Stimulated activated CD8-positive, alpha-beta memory T cell treated with anti-CD3 and anti-CD28 coated beads, Interleukin-4, amount 100 ng/mL, for 1 hour (primary cell): Measurements from ENCODE around the gene CEP20.
"Not testable (repeated sequence)": the region's sequence is repeated elsewhere in the genome, so short reads cannot be mapped to it uniquely, and the experiment has no call there.

ENCODE experiments used
- DNase-seq, 2 donors: peaks; one replicate each; pipeline ENCODE4 v3.0.0-alpha.2; 2020; ENCODE audit warnings: low read depth in 2 of 2, low spot score in 1 of 2

The CEP20 gene

GRCh38 chr16:15858921-15859668, 29.3 kb downstream of the CEP20 start:
- no peak for DNase-seq

DNA sequence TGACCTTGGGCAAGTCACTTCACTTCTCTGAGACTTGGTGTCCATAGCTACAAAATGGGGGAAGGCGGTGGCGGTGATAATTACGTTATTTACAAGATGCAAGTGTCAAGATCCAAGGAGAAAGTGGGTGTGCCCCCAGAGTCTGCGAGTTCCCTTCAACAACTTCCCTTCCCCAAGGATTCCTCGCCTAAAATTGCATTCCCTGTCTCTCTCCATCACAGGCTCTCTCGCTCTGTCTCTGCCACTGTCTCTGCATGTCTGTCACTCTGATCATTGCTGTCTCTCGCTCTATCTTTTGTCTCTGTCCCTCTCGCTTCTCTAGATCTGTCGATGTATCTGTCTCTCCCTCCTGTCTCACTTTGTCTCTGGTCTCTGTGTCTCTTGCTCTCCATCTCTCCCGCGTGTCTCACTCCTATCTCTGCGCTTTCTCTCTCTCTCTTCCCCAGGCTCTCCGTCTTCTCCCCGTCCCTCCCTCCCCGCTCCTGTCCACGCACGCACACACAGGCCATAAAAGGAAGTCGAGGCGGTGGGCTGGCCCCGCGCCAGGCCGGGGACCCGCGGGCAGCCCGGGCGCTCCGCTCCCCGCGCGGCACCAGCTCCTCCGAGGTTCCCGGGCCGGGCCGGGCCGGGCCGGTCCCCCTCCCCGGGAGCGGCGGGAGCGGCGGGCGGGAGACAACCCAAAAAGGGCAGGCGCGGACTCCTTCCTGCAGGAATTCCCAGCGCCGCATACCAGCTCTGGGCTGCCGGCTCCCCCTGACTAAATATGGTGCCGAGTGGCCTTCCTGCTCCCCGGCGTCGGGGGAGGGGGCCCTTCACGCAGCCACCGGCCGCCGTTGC, 30.5 kb downstream of the CEP20 start:
- DNase-seq, result no peak

DNA sequence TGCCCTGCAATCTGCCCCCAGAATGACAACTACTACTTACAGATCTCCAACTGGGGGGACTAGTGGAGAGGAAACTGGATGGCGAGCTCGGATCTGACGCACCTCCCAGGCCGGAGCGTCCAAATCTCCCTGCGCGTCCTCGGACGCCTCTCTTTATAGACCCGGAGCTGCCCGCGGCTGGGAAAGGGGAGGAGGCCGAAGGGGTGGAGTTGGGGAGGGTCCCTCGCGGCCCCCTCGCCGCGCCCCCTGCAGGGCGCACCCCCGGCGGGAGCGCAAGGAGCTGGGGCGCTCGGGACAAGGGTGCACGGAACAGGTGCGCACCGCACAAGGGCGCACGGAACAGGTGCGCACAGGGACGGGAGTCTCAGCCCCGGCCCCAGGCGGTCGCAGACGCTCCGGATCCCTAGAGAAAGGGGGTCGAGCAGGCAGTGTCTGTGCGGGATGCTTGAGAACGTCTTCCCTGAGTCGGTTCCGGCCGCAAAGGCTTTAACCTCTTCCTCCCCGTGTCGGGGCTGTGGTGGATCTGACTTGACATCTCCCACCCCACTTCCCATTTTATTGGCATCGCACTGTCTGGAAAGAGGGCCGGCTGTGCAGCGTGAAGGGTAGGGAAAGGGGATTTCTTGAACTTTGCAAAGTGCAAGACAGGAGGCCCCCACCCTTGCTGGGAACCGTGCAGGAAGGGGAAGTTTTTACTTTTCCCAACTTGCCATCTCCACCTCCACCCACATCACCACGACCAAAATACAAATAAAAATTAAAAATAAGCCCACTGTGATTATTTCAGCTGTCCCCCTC, 31.3 kb downstream of the CEP20 start, which contains the start of gene MYH11:
Gene MYH11, minus strand, starts transcription at position 128 of the 798 bp plus-strand sequence. CDS start 18,776 bp downstream, outside the sequence.
- DNase-seq, result no peak

- no peak for DNase-seq
These were observed 32.2 kb downstream of the CEP20 start for GRCh38 chr16:15856182-15856581.

- no peak for DNase-seq
These were observed 32.7 kb downstream of the CEP20 start for GRCh38 chr16:15855704-15856003.

GRCh38 chr16:15854906-15855703, 33.3 kb downstream of the CEP20 start:
- no peak for DNase-seq

DNA sequence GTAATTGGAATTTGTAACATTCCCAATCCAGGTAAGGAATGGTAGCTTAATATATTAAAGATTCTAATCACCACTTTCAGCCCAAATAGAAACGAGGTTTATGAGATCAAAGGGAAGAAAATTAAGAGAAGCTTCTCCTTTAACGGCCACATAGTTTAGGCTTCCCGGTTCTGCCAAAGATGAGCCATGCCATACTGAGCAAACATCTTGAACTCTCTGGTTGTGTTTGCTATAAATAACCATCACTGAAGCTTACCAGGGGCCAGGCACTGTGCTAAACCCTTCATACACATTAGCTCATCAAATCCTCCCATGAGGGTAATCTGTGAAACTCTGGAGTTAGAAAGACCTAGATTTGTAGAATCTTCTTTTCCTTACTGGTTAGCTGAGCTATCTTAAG, 34.3 kb downstream of the CEP20 start:
- DNase-seq, result no peak

- no peak for DNase-seq
These were observed 35.4 kb downstream of the CEP20 start for GRCh38 chr16:15853021-15853420.

DNA sequence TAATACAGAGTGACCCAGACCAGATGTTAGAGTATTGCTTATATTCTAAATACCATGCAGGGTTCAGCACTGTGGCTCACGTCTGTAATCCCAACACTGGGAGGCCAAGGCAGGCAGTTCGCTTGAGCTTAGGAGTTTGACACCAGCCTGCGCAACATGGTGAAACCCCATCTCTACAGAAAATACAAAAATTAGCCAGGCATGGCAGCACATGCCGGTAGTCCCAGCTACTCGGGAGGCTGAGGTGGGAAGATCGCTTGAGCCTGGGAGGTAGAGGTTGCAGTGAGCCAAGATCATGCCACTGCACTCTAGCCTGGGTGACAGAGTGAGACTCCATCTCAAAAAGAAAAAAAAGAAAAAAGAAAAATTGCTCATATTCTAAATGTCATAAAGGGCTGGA, 37.8 kb downstream of the CEP20 start:
- DNase-seq, result not testable (repeated sequence)

- DNase-seq, result no peak
These were observed 39.0 kb downstream of the CEP20 start for GRCh38 chr16:15849209-15849981.

DNA sequence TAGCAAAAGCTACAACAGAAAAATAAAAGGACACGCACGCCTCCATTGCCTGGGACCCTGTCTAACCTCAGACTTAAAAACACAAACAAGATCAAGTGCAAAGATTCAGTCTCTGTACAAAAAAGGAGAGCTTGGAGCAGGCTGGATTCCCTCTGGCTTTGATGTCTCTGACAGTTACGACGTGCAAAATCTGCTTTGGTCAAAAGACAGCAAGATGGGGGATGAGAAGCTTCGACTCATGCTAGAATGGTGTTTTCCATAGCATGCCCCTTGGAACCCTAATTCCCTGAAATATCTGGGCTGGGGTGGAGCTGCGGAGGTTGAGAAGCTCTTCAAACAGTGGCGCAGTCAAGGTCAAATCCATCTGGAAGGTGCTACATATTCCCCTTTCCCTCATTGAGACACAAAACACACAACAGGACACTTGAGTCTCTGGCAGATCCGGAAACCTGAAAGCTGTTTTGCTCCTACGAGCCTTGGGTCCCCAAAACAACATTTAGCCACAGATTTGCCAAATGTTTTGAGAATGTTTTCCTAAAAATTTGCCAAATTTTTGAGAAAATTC, 40.7 kb downstream of the CEP20 start:
- no peak for DNase-seq

- DNase-seq, result no peak
These were observed 41.9 kb downstream of the CEP20 start for GRCh38 chr16:15846510-15846909.

DNA sequence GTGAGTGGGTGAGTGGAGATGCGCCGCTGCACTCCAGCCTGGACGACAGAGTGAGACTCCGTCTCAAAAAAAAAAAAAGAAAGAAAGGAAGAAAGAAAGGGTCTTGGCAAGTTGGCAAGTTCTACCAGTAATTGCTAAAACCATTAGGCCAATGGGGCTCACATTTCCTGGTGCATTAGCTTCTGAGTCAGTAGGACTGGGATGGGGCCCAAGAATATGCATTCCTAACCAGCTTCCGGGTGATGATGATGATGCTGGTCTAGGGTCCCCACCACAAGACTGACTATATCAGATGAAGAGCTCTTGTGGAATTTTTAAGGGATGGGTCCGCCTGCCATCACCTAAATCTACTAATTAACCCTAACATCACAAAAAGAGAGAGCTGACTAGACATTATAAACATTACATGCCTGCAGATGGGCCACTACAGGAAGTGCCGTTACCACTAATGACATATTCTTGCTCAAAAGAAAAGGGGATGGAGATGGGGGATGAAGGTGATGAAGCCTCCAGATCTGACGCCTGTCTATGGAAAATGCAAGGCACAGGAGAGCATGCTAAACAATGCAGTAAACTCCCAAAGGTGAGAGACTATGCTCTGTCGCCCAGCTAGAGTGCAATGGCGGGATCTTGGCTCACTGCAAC, 44.6 kb downstream of the CEP20 start:
- no peak for DNase-seq

DNA sequence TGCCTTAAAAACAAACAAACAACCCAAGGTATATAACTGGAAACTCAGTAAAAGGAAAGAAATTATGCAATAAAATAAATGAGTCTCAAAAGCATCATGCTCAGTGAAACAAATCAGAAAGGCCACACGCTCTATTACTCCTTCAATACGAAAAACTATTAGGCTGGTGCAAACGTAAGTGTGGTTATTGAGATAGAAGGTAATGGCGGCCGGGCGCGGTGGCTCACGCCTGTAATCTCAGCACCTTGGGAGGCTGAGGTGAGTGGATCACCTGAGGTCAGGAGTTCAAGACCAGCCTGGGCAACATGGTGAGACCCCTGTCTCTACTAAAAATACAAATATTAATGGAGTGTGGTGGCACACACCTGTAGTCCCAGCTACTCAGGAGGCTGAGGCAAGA, 49.2 kb downstream of the CEP20 start:
- DNase-seq, result not testable (repeated sequence)

- no peak for DNase-seq
These were observed 50.6 kb downstream of the CEP20 start for GRCh38 chr16:15837761-15838160.

DNA sequence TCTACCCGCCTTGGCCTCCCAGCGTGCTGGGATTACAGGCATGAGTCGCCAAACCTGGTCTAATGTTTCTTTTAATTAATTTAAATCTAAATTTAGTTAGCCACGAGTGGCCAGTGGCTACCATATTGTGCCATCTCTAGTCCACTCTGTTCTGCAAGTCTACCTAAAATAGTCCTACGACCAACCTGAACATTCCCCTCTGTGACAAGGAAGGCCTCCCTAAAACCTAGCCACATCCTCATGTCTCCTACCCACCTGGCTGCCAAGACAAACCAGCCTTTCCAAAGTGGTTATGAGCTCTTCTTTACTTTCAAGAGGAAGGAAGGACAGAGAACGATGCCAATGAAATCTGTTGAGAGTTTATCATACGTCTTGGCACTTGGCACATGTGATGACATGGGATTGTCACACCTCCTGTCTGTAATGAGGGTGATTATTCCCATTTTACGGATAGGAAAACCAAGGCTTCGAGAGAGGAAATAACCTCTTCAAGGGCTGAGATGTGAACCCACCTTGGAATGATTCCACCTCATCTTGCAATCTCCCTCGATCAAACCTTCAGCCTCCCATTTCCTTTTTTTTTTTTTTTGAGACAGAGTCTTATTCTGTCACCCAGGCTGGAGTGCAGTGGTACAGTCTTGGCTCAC, 51.3 kb downstream of the CEP20 start:
- no peak for DNase-seq

GRCh38 chr16:15836074-15836473, 52.3 kb downstream of the CEP20 start:
- DNase-seq, result no peak

DNA sequence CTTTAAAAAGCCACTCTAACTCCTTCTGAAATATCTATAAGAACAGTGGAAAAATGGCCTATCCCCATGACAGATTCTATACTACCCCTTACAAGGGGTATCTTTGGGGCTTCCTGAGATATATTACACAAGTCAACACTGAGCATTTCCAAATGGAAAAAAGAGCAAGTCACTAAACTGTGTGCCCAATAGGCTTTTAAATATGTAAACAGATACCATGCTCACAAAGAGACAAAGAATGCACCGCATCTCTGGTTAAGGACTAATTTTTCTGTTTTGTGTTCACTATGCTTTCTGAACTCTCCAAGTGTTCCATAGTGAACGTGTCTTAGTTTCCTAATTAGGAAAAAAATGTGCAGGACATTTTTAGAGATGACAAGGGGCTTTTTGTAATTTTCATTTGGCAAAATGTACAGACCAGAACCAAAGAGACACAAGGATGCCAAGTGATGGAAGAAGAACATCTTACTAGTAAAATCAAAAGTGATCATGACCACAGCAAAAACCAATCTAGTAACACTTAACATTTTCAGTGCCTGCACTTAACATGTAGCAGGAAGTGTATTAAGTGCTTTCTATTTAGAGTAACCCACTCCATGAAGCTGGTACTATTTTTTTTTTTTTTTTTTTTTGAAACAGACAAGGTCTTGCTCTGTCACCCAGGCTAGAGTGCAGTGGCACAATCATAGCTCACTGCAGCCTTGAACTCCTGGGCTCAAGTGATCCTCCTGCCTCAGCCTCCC, 53.1 kb downstream of the CEP20 start:
- no peak for DNase-seq
